A549 (cell line): Measurements from ENCODE around the gene CEACAM7. TPM values are rescaled to one million over a fixed set of nuclear protein-coding genes. Genes with fewer than 3 reads are reported as not detected.

ENCODE experiments used
- ATAC-seq, 2 experiments: fragments of 200-7000 bp in 1 of 2; fragments of >200 bp in 1 of 2; cut with Nextera tagmentation in 1 of 2; cut with Tn5 transposase in 1 of 2; 3 replicates each; pipeline versions ENCODE4 v1.8.0 to v1.9.1; 2018 to 2020; ENCODE audit warnings: mild to moderate bottlenecking in 1 of 2, moderate library complexity in 1 of 2
- CTCF ChIA-PET: fragments of 300-600 bp; sonication (Branson Sonifier 250); formaldehyde crosslinking; extraction: SDS; loops from one replicate; lab custom pipeline; 2021; ENCODE audit warnings: antibody characterized with exemption, inconsistent platforms; lab: Yijun Ruan, JAX
- POLR2A ChIA-PET: fragments of 350-600 bp; formaldehyde crosslinking; extraction: SDS; loops from one replicate; lab custom pipeline; 2021; ENCODE audit warnings: antibody characterized with exemption, inconsistent platforms; lab: Yijun Ruan, JAX
- DNase-seq, 2 experiments: peaks; one replicate each; pipeline versions ENCODE4 v3.0.0 to v3.0.0-alpha.2; 2011 to 2016; ENCODE audit warnings: low read depth in 1 of 2, low spot score in 1 of 2
- FAIRE-seq: peaks from 2 replicates; lab custom pipeline; 2011; peaks lifted over from hg19 to GRCh38; lab: Jason Lieb, UNC
- H3K27ac ChIP-seq, 2 experiments: fragments of >200 bp; sonication (Bioruptor Twin); formaldehyde crosslinking; 3 replicates each; pipeline ENCODE4 v1.5.1; 2016 to 2017
- H3K4me1 ChIP-seq: fragments of >200 bp; sonication (Bioruptor Twin); formaldehyde crosslinking; 3 replicates; pipeline ENCODE4 v1.6.1; 2016
- H3K4me2 ChIP-seq: fragments of >200 bp; sonication (Bioruptor Twin); formaldehyde crosslinking; 3 replicates; pipeline ENCODE4 v1.6.1; 2016
- H3K4me3 ChIP-seq: fragments of >200 bp; sonication (Bioruptor Twin); formaldehyde crosslinking; 3 replicates; pipeline ENCODE4 v1.5.1; 2016
- H3K9me3 ChIP-seq: fragments of >200 bp; sonication (Bioruptor Twin); formaldehyde crosslinking; 3 replicates; pipeline ENCODE4 v1.6.1; 2016
- CBX8 ChIP-seq: fragments of 200-600 bp; sonication (generic); IDR thresholded peaks from 2 replicates; pipeline ENCODE4 v1.6.1; 2016
- CTCF ChIP-seq: fragments of >200 bp; sonication (Bioruptor Twin); formaldehyde crosslinking; IDR thresholded peaks from 3 replicates; pipeline ENCODE4 v1.5.1; 2016
- EHF ChIP-seq: fragments of 250-450 bp; sonication (Bioruptor Pico); IDR thresholded peaks from 2 replicates; pipeline ENCODE4 v1.5.0; 2020; ENCODE audit warnings: mild to moderate bottlenecking
- EHMT2 ChIP-seq: fragments of 200-600 bp; sonication (generic); IDR thresholded peaks from 2 replicates; pipeline ENCODE4 v1.6.1; 2016; ENCODE audit warnings: antibody characterized with exemption, low read depth, mild to moderate bottlenecking, moderate library complexity
- FOXS1 ChIP-seq: fragments of 250-450 bp; sonication (Bioruptor Pico); IDR thresholded peaks from 2 replicates; pipeline ENCODE4 v1.5.0; 2020; ENCODE audit warnings: mild to moderate bottlenecking, moderate library complexity
- HEYL ChIP-seq: fragments of 250-450 bp; sonication (Bioruptor Pico); IDR thresholded peaks from 2 replicates; pipeline ENCODE4 v1.8.0; 2021; ENCODE audit warnings: mild to moderate bottlenecking, moderate library complexity
- HMGXB4 ChIP-seq: fragments of 250-450 bp; sonication (Bioruptor Pico); IDR thresholded peaks from 2 replicates; pipeline ENCODE4 v1.5.0; 2021; ENCODE audit warnings: mild to moderate bottlenecking, moderate library complexity, borderline replicate concordance
- HOXB13 ChIP-seq: fragments of 250-450 bp; sonication (Bioruptor Pico); IDR thresholded peaks from 2 replicates; pipeline ENCODE4 v1.5.0; 2020; ENCODE audit warnings: low read depth, mild to moderate bottlenecking, moderate library complexity
- KDM5A ChIP-seq: fragments of 200-600 bp; sonication (generic); IDR thresholded peaks from 2 replicates; pipeline ENCODE4 v1.6.1; 2016; ENCODE audit warnings: antibody characterized with exemption, mild to moderate bottlenecking
- MAZ ChIP-seq: fragments of 150-350 bp; IDR thresholded peaks from 2 replicates; pipeline ENCODE4 v1.6.1; 2014; ENCODE audit warnings: antibody characterized with exemption, low read depth, low read length, borderline replicate concordance
- NFE2L2 ChIP-seq: fragments of 150-350 bp; conservative IDR thresholded peaks from 2 replicates; pipeline ENCODE4 v1.6.1; 2014; ENCODE audit warnings: low read length
- NPAS2 ChIP-seq: fragments of 250-450 bp; sonication (Bioruptor Pico); IDR thresholded peaks from 2 replicates; pipeline ENCODE4 v1.8.0; 2022; ENCODE audit warnings: mild to moderate bottlenecking, moderate library complexity, borderline replicate concordance
- PBX3 ChIP-seq: IDR thresholded peaks from 2 replicates; pipeline ENCODE4 v1.6.1; 2012
- POLR2A ChIP-seq: IDR thresholded peaks from 2 replicates; pipeline ENCODE4 v1.6.1; 2012; ENCODE audit warnings: mild to moderate bottlenecking, low read length
- RAD21 ChIP-seq, 2 experiments: fragments of >200 bp in 1 of 2; sonication (Bioruptor Twin) in 1 of 2; formaldehyde crosslinking in 1 of 2; IDR thresholded peaks in 1 of 2; conservative IDR thresholded peaks in 1 of 2; 2 replicates in 1 of 2; 3 replicates in 1 of 2; pipeline ENCODE4 v1.6.1; 2012 to 2018; ENCODE audit warnings: inconsistent platforms in 1 of 2
- REST ChIP-seq: fragments of 200-600 bp; sonication (generic); IDR thresholded peaks from 2 replicates; pipeline ENCODE4 v1.6.1; 2016; ENCODE audit warnings: antibody characterized with exemption, mild to moderate bottlenecking, moderate library complexity
- RFX5 ChIP-seq: fragments of 450-650 bp; IDR thresholded peaks from 2 replicates; pipeline ENCODE4 v1.7.1; 2014; ENCODE audit warnings: antibody characterized with exemption, mild to moderate bottlenecking, moderate library complexity
- SREBF2 ChIP-seq: fragments of 450-650 bp; IDR thresholded peaks from 2 replicates; pipeline ENCODE4 v1.6.1; 2014; ENCODE audit warnings: mild to moderate bottlenecking, moderate library complexity
- USF2 ChIP-seq: fragments of 450-650 bp; IDR thresholded peaks from 2 replicates; pipeline ENCODE4 v1.6.1; 2014; ENCODE audit warnings: antibody characterized with exemption
- ZSCAN20 ChIP-seq: fragments of 250-450 bp; sonication (Bioruptor Pico); IDR thresholded peaks from 2 replicates; pipeline ENCODE4 v1.8.0; 2022; ENCODE audit warnings: mild to moderate bottlenecking, moderate library complexity
- WGBS: methylation state at CpG from one replicate; pipeline ENCODE4 v1.1.6; 2017; ENCODE audit errors: missing lambda C conversion rate; 5-methylcytosine and 5-hydroxymethylcytosine counted together
- polyA plus RNA-seq, 4 experiments: library from polyadenylated mRNA; depleted of rRNA in 3 of 4; stranded (reverse); fragments of >200 nt; fragmentation: RNase III in 1 of 4; extraction: RNeasy Plus Mini Kit Qiagen cat#74134 plus additional on column Dnase treatment in 1 of 4; gene quantifications; 2 replicates in 3 of 4; 3 replicates in 1 of 4; pipeline ENCODE4 v1.2.3, GENCODE V29; 2011 to 2017

CEACAM7 gene
- polyA plus RNA-seq, 2 of the 4 experiments (the other 2 are of a cell fraction): 0.05 TPM; not detected in 1

- peaks cover 3% of the 10 kb centered on the region; the same call in 2 of the 3 replicates for H3K9me3 ChIP-seq
- TF ChIP-seq USF2 (no peak), ZSCAN20 (CRISPR knock-in tag) (no peak), CTCF (no peak), HOXB13 (no peak), MAZ (no peak), EHF (CRISPR knock-in tag) (no peak), NFE2L2 (no peak), PBX3 (no peak), HMGXB4 (CRISPR knock-in tag) (no peak), REST (no peak), RFX5 (no peak), POLR2A (no peak), RAD21 (conservative IDR thresholded peaks at IDR 0.05 in 1 of 2, IDR thresholded peaks at IDR 0.05 in 1 of 2) (no peak), CBX8 (no peak), SREBF2 (no peak), KDM5A (no peak), EHMT2 (no peak), NPAS2 (CRISPR knock-in tag) (no peak), FOXS1 (CRISPR knock-in tag) (no peak), HEYL (CRISPR knock-in tag) (no peak)
- 39% methylated on average over 9 of the region's 9 CpGs for WGBS
- H3K4me2 ChIP-seq: no peak overlapping the region
- DNase-seq (no peak), FAIRE-seq (no peak), ATAC-seq (no peak)
- ChIA-PET POLR2A (no interaction called here), CTCF (interaction anchor here (0.7 to 15.7 kb wide), 14 partner anchors 4 to 257 kb away, joined by 3 to 358 read pairs (median 4); partner anchors contain the start of genes CEACAM5 and CEACAM7)
- H3K4me1 ChIP-seq: peaks cover 43% of the 10 kb centered on the region
- no peak overlapping the region for H3K4me3 ChIP-seq
- H3K27ac ChIP-seq: peak overlapping the region in 1 of 2 experiments; percentile 57; a peak in 3 of 6 replicates
These were observed 9.3 kb upstream of the CEACAM7 start for GRCh38 chr19:41697198-41697855.
